DOHH2 (cell line): ENCODE data around the gene ANKRD23.

Experiments
- H3F3A ChIP-seq: fragments of 200-600 bp; sonication (generic), shearing (Covaris generic); 2 replicates; pipeline ENCODE4 v1.6.0; 2016; ENCODE audit warnings: antibody characterized with exemption, mild to moderate bottlenecking; ENCODE audit not compliant: control insufficient read depth, insufficient read depth
- H3K27ac ChIP-seq: fragments of 200-600 bp; sonication (generic); 2 replicates; pipeline ENCODE4 v1.5.1; 2014; ENCODE audit warnings: low read depth, mild to moderate bottlenecking, low read length, moderate library complexity
- H3K27me3 ChIP-seq: fragments of 200-600 bp; sonication (generic); 2 replicates; pipeline ENCODE4 v1.6.1; 2014; ENCODE audit warnings: mild to moderate bottlenecking, low read length, mixed read lengths; ENCODE audit not compliant: control insufficient read depth
- H3K36me3 ChIP-seq: fragments of 200-600 bp; sonication (generic); 2 replicates; pipeline ENCODE4 v1.6.1; 2014; ENCODE audit warnings: mild to moderate bottlenecking, low read length, moderate library complexity, mixed read lengths; ENCODE audit not compliant: control insufficient read depth
- H3K4me1 ChIP-seq: fragments of 200-600 bp; sonication (generic); 2 replicates; pipeline ENCODE4 v1.6.1; 2014; ENCODE audit warnings: mild to moderate bottlenecking, low read length, mixed read lengths; ENCODE audit not compliant: control insufficient read depth
- H3K4me2 ChIP-seq: fragments of 200-600 bp; sonication (generic); 2 replicates; pipeline ENCODE4 v1.6.0; 2014; ENCODE audit warnings: mild to moderate bottlenecking, low read length, moderate library complexity
- H3K4me3 ChIP-seq: fragments of 200-600 bp; sonication (generic); 2 replicates; pipeline ENCODE4 v1.5.1; 2014; ENCODE audit warnings: mild to moderate bottlenecking, low read length, mixed read lengths
- H3K79me2 ChIP-seq: fragments of 200-600 bp; sonication (generic); 2 replicates; pipeline ENCODE4 v1.6.1; 2014; ENCODE audit warnings: mild to moderate bottlenecking, low read length, mixed read lengths; ENCODE audit not compliant: control insufficient read depth
- H3K9me2 ChIP-seq: fragments of 200-600 bp; sonication (generic); replicated peaks from 2 replicates; pipeline ENCODE4 v1.6.1; 2014; ENCODE audit warnings: mild to moderate bottlenecking, low read length, mixed read lengths; ENCODE audit not compliant: control insufficient read depth
- H3K9me3 ChIP-seq: fragments of 200-600 bp; sonication (generic); 2 replicates; pipeline ENCODE4 v1.6.1; 2014; ENCODE audit warnings: antibody characterized with exemption, low read length, mixed read lengths; ENCODE audit not compliant: control insufficient read depth, insufficient read depth
- H4K20me1 ChIP-seq: fragments of 200-600 bp; sonication (generic); 2 replicates; pipeline ENCODE4 v1.6.0; 2014; ENCODE audit warnings: low read depth, mild to moderate bottlenecking, antibody characterized with exemption, low read length, moderate library complexity; ENCODE audit not compliant: control insufficient read depth, insufficient read depth
- CTCF ChIP-seq: fragments of 200-600 bp; sonication (generic); IDR thresholded peaks from one replicate; pipeline ENCODE4 v1.5.1; 2014; ENCODE audit warnings: antibody characterized with exemption, mild to moderate bottlenecking, low read depth, low read length; ENCODE audit not compliant: poor library complexity, severe bottlenecking
- EZH2phosphoT487 ChIP-seq: fragments of 200-600 bp; sonication (generic); IDR thresholded peaks from 2 replicates; pipeline ENCODE4 v1.6.1; 2017; ENCODE audit warnings: borderline replicate concordance, mild to moderate bottlenecking, antibody characterized with exemption, low read length, moderate library complexity, mixed read lengths

Gene ANKRD23

DNA sequence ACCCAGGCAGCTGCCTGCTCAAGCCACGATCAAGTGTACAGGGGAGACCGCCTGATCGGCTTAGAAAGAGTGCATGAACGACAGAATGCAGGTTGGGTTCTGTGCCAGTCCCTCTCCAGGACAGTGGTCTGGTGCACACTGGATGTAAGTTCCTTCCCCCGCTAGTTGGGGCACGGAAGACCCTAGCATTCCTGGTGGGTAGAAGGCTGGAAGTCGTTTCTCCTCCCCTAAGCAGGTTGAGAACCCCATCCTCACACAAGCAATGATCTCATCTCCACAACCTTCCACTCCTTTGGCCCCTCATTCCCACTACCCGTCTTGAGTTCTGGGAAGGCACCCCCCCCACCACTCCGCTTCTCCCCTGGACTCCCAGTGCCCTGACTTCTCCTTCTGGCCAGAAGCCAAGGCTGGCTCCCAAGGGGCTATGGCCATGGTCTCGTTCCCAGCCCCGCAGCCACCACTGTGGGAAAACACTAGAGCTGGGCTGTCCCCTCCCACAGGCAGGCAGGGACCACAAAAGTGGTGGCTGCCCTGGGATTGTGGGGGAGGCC is 15.4 kb upstream of the ANKRD23 start:
- no peak overlapping the region for H3K27ac ChIP-seq
- H3K36me3 ChIP-seq, result no peaks in the 10 kb centered on the region
- no peaks in the 10 kb centered on the region for H3K9me3 ChIP-seq
- H3K27me3 ChIP-seq, result peaks cover 14% of the 10 kb centered on the region
- H3K79me2 ChIP-seq, result peaks cover 16% of the 10 kb centered on the region
- peak overlapping the region; percentile 58 for H3K4me2 ChIP-seq
- no peaks in the 10 kb centered on the region for H3F3A ChIP-seq
- H3K4me1 ChIP-seq, result peaks cover 22% of the 10 kb centered on the region
- peak overlapping the region; percentile 83; the same call in 1 of the 2 replicates for H3K4me3 ChIP-seq
- no peaks in the 10 kb centered on the region; the same call in 1 of the 2 replicates for H4K20me1 ChIP-seq
- TF ChIP-seq CTCF, result no peak
- H3K9me2 ChIP-seq, result no peaks in the 10 kb centered on the region

DNA sequence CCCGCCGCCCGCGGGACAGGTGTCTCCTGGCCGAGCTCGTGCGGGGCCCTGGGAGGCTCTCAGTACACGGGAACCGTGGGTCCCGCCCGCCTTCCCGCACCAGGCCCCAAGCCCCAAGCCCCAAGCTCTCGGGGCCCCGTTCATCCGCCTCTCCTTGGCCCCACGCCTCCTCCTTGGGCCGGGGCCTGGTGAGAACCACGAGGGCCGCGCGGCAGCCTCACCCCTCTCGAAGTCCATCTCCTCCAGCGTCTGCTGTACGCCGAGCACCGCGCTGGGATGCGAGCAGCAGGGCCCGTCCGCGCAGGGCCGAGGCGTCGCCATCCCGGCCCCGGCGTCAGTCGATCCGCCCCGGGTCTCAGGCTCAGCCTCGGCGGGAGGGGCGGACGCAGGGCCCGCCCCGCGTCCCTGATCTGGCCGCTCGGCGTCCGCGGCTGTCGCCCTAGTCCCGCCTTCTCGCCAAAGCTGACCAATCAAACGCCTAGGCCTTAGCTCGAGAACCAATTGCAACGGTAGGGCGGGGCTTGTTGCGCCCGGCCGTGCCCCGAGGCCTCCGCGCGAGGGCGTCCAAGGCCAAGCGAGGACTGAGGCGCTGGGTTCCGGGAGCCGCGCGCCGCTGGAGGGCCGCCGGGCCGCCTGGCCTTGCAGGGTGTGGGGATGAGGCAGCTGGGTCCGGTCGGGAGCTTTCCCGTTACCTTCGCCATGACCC is 14.0 kb upstream of the ANKRD23 start, which contains the start of gene ANKRD39:
TSS of gene ANKRD39 (minus strand) at position 350 of the 706 bp plus-strand sequence. CDS start at position 321, 29 bp downstream.
- Histone ChIP-seq H3K4me2 (peak within 1 kb of the TSS; percentile 99), H3K4me3 (peak within 1 kb of the TSS; percentile 83), H3K79me2 (peaks cover 16% of the 10 kb centered on the region), H4K20me1 (no peaks in the 10 kb centered on the region; the same call in 1 of the 2 replicates), H3K27ac (peak within 1 kb of the TSS; percentile 75), H3K9me3 (no peaks in the 10 kb centered on the region), H3K9me2 (no peaks in the 10 kb centered on the region), H3K27me3 (peaks cover 14% of the 10 kb centered on the region), H3K4me1 (peaks cover 22% of the 10 kb centered on the region), H3K36me3 (peaks cover 7% of the 10 kb centered on the region), H3F3A (no peaks in the 10 kb centered on the region)
- no peak for TF ChIP-seq EZH2phosphoT487
- TF ChIP-seq CTCF, result peak; percentile 84

DNA sequence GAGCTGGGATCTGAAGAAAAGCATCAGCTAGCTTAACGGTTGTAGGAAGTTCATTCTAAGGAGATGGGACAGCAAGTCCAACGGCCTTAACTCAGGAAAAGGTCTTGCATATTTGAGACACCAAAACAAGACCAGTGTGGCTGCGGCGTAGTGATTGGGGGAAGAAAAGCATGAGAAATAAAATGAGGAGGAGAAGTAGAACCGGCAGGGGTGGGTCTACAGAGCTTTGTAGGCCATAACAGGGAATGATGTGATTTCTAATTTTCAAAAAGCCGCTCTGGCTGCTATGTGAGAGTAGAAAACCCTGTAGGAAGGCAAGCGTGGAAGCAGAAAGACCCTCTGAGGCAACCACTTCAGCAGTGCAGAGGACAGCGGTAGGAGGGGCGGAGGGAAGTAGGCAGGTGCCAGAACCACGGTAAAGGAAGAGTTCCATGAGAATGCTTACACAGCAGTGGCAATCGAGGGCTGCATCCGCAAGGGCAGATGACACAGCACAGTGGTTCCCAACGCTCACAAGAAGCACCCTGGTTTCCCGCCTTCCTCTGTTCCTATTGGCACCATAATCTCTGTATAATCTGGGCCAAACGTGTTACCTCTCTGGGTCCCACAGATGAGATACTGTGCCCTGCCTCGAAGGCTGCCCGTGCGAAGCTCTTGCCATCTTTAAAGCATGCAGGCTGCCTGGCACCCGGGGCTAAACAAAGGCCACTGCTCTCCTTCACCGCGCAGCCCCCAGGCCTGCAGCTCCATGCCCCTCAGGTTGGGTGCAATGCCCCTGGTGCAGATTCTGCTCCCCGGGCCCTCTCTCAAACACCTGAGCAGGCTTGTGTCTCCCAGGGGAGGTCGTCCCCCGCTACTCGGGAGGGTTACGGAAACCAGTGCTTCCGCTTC is 13.2 kb upstream of the ANKRD23 start:
- Histone ChIP-seq H3K79me2 (peaks cover 16% of the 10 kb centered on the region), H3K27ac (peak overlapping the region; percentile 75), H3K9me2 (no peaks in the 10 kb centered on the region), H3K4me3 (peak overlapping the region; percentile 83), H3F3A (no peaks in the 10 kb centered on the region), H3K36me3 (peaks cover 12% of the 10 kb centered on the region), H4K20me1 (no peaks in the 10 kb centered on the region; the same call in 1 of the 2 replicates), H3K4me2 (peak overlapping the region; percentile 99), H3K27me3 (peaks cover 14% of the 10 kb centered on the region), H3K4me1 (peaks cover 22% of the 10 kb centered on the region), H3K9me3 (no peaks in the 10 kb centered on the region)
- no peak for TF ChIP-seq CTCF
- no peak for TF ChIP-seq EZH2phosphoT487
